Activated CD8-positive, alpha-beta memory T cell treated with anti-CD3 and anti-CD28 coated beads for 36 hours (primary cell): ENCODE results near the gene INTS3. TPM values are rescaled to one million over a fixed set of nuclear protein-coding genes. Genes with fewer than 3 reads are reported as not detected.
"Not testable (repeated sequence)": the region's sequence is repeated elsewhere in the genome, so short reads cannot be mapped to it uniquely, and the experiment has no call there.

Experiments
- CTCF ChIA-PET: fragments of 350-600 bp; sonication (Branson Sonifier 250); formaldehyde crosslinking; loops from one replicate; lab custom pipeline; 2021; ENCODE audit warnings: antibody characterized with exemption; lab: Charles Lee
- POLR2A ChIA-PET: fragments of 350-600 bp; sonication (Branson Sonifier 250); formaldehyde crosslinking; loops from one replicate; lab custom pipeline; 2021; ENCODE audit warnings: antibody characterized with exemption; lab: Charles Lee
- total RNA-seq, 2 experiments: library from RNA; stranded (reverse); gene quantifications; one replicate each; pipeline ENCODE4 v1.2.3, GENCODE V29; 2021

Gene INTS3
- total RNA-seq, 2 experiments from 2014 or later = 54.9 to 55.3 TPM

GRCh38 chr1:153698020-153698922 lies 29.6 kb upstream of the INTS3 start:
- ChIA-PET CTCF (no interaction called here), POLR2A (no interaction called here)

DNA sequence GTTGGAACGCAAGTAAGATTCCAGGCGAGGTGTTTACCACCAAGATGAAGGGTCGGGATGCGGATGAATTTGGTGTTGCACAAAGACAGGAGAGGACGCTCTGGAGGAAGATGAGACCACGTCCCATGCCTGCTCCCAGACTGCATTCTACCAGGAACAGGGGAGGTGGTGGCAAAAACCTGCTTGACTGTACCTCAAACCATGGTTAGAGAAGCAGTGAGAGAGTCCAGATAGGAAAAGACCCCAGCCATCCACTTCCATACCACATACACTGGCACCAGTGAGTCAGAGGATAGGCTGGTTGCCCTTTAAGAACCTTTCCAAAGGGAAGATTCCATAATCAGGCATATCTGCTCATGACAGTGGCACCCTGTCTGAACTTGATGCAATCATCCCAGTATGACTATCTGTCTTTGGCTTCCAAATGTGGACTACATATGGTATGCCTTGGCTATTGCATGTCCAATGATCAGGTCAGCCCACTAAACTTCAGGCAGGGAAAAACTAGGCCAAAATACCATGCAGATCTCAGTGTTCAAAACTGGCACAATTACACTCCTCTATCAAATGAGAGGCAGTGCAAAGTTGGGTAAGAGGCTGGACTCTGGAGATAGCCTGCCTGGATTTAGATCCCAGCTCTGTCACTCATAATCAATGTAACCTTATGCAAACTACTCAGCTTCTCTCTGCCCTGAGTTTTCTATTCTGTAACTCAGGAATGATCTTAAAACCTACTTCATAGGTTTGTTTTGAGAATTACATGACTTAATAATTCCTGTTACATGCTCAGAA lies 28.7 kb upstream of the INTS3 start:
- CTCF ChIA-PET = no interaction called here

DNA sequence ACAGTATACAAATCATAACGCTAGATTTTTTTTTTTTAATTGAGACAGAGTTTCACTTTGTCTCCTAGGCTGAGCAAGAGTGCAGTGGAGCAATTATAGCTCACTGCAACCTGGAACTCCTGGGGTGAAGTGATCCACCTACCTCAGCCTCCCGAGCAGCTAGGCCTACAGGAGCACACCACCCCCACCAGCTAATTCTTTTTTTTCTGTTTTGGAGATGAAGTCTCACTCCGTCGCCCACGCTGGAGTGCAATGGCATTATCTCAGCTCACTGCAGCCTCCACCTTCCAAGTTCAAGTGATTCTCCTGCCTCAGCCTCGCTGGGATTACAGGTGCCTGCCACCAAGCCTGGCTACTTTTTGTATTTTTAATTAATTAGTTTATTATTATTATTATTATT lies 28.1 kb upstream of the INTS3 start:
- CTCF ChIA-PET = no interaction called here
- POLR2A ChIA-PET = no interaction called here

More for the DNA sequence above, 28.7 kb upstream of the INTS3 start:
- POLR2A ChIA-PET = no interaction called here

- POLR2A ChIA-PET = no interaction called here
- CTCF ChIA-PET = interaction anchor here (0.7 kb wide), 1 partner anchor 66 kb away, joined by 3 read pairs; no protein-coding TSS in a partner anchor
Measured at GRCh38 chr1:153705484-153705883, 22.4 kb upstream of the INTS3 start.

DNA sequence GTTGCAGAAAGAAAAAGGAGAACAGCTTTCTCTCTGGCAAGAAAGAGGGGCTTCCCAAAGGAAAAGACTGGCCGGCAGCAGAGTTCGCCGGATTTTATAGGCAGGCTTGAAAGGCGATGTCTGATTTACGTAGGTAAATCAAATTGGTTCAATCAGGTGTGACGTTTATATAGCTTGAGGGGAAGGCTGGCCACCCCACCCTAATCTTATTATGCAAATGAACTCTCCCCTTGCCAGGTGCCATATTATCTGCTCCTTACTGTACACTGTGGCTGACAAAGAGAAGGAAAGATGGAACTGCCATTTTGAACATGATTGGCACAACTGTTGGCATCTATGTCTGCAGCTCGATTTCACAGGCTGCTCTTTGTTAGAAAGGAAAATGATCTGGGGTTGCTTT lies 16.8 kb upstream of the INTS3 start:
- POLR2A ChIA-PET = no interaction called here

GRCh38 chr1:153716211-153716610 lies 11.6 kb upstream of the INTS3 start:
- CTCF ChIA-PET, POLR2A ChIA-PET: not testable (repeated sequence)

More for the DNA sequence above, 16.8 kb upstream of the INTS3 start:
- CTCF ChIA-PET = no interaction called here

DNA sequence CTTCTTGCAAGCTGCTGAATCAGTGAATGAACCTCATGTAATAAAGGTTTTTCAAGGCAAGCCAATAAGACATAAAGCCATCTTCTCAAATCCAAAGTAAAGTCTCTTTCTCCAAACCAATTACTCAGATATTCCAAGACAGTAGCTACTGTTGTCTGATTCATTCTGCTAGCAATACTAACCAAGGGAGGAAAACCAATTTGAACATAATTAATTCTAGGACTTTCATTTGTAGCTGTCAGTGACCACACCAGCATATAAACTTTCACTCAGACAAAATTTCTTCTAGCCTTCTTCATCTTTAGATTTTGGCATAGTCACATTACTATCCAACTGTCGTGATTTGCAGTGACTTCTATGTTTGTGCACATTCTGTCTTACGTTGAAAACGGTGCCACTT lies 10.5 kb upstream of the INTS3 start:
- POLR2A ChIA-PET = no interaction called here
- CTCF ChIA-PET = no interaction called here

GRCh38 chr1:153723687-153724086 lies 4.2 kb upstream of the INTS3 start:
- ChIA-PET CTCF (no interaction called here), POLR2A (no interaction called here)

DNA sequence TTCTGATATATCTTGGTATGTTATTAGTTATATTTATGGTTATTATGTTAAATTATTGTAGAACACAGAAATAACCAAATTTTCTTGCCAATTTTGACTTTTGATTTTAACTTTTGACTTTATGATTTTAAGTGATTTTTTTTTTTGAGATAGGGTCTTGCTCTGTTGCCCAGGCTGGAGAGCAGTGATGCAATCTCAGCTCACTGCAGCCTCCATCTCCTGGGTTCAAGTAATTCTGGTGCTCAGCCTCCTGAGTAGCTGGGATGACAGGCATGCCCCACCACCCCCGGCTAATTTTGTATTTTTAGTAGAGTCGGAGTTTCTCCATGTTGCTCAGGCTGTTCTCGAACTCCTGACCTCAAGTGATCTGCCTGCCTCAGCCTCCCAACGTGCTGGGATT lies 3.2 kb upstream of the INTS3 start:
- CTCF ChIA-PET = interaction anchor here (0.6 kb wide), 1 partner anchor 194 kb away, joined by 3 read pairs; no protein-coding TSS in a partner anchor
- POLR2A ChIA-PET = not testable (repeated sequence)

GRCh38 chr1:153728305-153729066 lies 636 bp downstream of the INTS3 start:
- CTCF ChIA-PET = interaction anchor here (0.8 to 1.2 kb wide), 3 partner anchors 11 to 52 kb away, joined by 3 to 4 read pairs (median 3); partner anchors contain the start of gene NPR1
- POLR2A ChIA-PET = no interaction called here

DNA sequence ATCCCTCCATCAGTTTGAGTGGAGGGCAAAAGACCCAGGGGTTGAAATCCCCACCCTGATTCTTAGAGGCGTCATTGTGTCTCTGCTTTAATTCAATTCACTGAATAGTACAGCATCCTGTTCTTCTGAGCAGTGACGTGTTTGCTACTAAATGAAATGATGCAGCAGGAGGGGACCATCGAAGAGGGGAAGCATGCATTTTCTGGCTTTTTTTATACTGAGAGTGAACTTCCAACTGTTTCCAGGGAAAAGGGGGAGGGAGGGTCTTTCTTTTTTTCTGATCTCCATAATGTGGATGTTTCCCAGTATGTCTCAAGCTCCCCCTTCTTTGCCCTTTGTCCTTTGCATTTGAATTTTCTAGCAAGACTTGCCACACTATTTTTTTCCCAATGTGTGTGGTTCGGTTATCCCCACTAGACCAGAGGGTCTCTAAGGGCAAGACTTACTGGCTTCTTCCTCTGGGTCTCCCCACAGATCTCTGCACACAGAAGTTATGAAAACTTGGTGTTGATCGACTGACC lies 2.7 kb downstream of the INTS3 start:
- ChIA-PET POLR2A (no interaction called here), CTCF (interaction anchor here (1.6 kb wide), 1 partner anchor 52 kb away, joined by 6 read pairs; the partner anchor contains the start of gene NPR1)

DNA sequence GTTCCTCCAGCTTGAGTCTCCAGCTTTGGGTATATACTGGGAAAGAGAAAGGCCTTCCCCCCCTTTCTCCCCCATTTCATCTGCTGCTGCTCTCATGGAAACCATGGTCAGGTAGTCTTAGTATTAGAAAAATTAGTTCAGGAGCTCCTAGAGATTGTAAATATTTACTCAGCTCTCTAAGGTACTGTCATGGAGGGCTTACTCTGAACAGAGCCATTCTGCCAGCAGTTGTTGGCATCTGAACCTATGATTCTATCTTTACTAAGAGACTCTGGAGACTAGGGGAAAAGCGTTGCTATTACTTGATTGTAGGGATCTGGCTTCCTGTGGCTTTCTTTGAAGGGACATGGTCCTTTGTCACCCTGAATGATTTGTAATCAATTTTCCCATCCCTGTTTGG lies 6.1 kb downstream of the INTS3 start:
- ChIA-PET POLR2A (interaction anchor here (0.7 kb wide), 1 partner anchor 218 kb away, joined by 3 read pairs; no protein-coding TSS in a partner anchor), CTCF (no interaction called here)

GRCh38 chr1:153734396-153735089 lies 6.7 kb downstream of the INTS3 start:
- ChIA-PET POLR2A (no interaction called here), CTCF (no interaction called here)

DNA sequence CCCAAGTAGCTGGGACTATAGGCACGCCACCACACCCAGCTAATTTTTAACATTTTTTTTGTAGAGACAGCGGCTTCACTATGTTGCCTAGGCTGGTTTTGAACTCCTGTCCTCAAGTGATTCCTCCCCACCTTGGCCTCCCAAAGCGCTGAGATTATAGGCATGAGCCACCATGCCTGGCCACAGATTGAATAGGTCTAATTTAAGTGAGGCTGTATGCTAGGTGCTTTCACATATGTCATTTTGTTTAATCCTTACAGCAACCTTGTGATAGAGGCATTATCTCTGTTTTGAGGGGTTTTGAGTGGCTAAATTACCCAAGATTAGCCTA lies 7.2 kb downstream of the INTS3 start:
- ChIA-PET POLR2A (interaction anchor here (0.7 kb wide), 1 partner anchor 106 kb away, joined by 3 read pairs; no protein-coding TSS in a partner anchor), CTCF (no interaction called here)

DNA sequence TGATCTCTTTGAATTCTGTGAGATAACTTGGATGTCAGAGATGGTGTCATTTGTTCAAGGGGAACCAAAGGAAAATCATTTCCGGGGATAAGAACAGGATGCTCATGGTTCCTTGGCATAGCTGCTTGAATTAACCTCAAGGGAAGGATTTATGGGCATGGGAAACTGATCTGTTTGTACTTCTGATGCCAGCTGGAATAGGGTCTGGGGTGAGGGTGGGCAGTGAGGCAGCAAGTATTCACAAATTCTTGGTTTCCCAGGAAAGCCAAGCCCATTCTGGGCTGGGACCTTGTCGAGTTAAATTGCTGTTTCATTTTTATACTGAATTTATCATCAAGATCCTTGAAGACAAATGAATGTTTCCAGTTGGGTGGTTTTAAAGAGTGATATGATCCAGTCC lies 14.1 kb downstream of the INTS3 start:
- POLR2A ChIA-PET = no interaction called here

GRCh38 chr1:153742411-153743142 lies 14.7 kb downstream of the INTS3 start:
- CTCF ChIA-PET = no interaction called here
- POLR2A ChIA-PET = interaction anchor here (0.6 kb wide), 1 partner anchor 17 kb away, joined by 11 read pairs; no protein-coding TSS in a partner anchor

More for the DNA sequence above, 14.1 kb downstream of the INTS3 start:
- CTCF ChIA-PET = no interaction called here

DNA sequence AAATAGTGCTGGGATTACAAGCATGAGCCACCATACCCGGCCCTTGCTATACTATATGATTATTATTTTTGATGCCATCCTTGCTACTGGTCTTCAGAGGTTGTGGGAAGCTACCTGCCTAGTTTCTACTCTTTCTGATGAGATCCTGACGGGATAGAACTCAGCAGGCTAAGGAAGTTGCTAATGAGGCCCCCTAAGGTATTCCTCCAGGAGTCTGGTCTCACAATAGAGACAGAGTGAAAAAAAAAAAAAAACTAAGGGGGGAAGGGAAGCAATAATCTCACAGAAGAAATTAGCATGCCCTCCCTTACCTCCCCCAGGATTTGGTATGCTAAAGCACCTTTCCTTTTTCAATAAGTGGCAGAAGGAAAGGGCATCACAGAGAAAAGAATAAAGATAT lies 17.6 kb downstream of the INTS3 start:
- POLR2A ChIA-PET = interaction anchor here (0.6 kb wide), 1 partner anchor 14 kb away, joined by 6 read pairs; no protein-coding TSS in a partner anchor

More for the DNA sequence above, 17.6 kb downstream of the INTS3 start:
- CTCF ChIA-PET = interaction anchor here (0.7 to 1.4 kb wide), 2 partner anchors 68 to 461 kb away, joined by 3 read pairs; no protein-coding TSS in a partner anchor
